HepG2 (cell line): ENCODE measurements around the gene PDGFB. TPM values are rescaled to one million over a fixed set of nuclear protein-coding genes. Genes with fewer than 3 reads are reported as not detected.

ENCODE experiments used
- EP300 ChIP-seq, 3 experiments: sonication (generic) in 1 of 3; formaldehyde crosslinking in 1 of 3; IDR thresholded peaks; 2 replicates each; pipeline versions ENCODE4 v1.5.1 to v1.6.1; 2011 to 2020; ENCODE audit warnings: low read depth in 2 of 3, low read length in 2 of 3, borderline replicate concordance in 1 of 3, improper control_type of control experiment in 1 of 3, mild to moderate bottlenecking in 1 of 3, missing genetic modification reagents in 1 of 3, moderate library complexity in 1 of 3
- ERF ChIP-seq: IDR thresholded peaks from 2 replicates; pipeline ENCODE4 v1.6.1; 2018; ENCODE audit warnings: missing biosample characterization, missing genetic modification reagents
- ETV5 ChIP-seq: IDR thresholded peaks from 2 replicates; pipeline ENCODE4 v1.6.1; 2018; ENCODE audit warnings: missing biosample characterization, missing genetic modification reagents, inconsistent platforms, borderline replicate concordance
- IRF2 ChIP-seq: IDR thresholded peaks from 2 replicates; pipeline ENCODE4 v1.6.1; 2018; ENCODE audit warnings: missing genetic modification reagents, missing compliant biosample characterization
- MEIS1 ChIP-seq: sonication (generic); formaldehyde crosslinking; IDR thresholded peaks from 2 replicates; pipeline ENCODE4 v1.9.0; 2021; ENCODE audit warnings: mild to moderate bottlenecking, missing genetic modification reagents, moderate library complexity, borderline replicate concordance
- NCOA2 ChIP-seq: sonication (generic); formaldehyde crosslinking; IDR thresholded peaks from 2 replicates; pipeline ENCODE4 v1.8.0; 2022; ENCODE audit warnings: inconsistent platforms
- RARA ChIP-seq: IDR thresholded peaks from 2 replicates; pipeline ENCODE4 v1.6.1; 2016; ENCODE audit warnings: missing genetic modification reagents, missing compliant biosample characterization
- SAP130 ChIP-seq: IDR thresholded peaks from 2 replicates; pipeline ENCODE4 v1.6.1; 2016; ENCODE audit warnings: low read depth
- TARDBP ChIP-seq: sonication (generic); formaldehyde crosslinking; IDR thresholded peaks from 2 replicates; pipeline ENCODE4 v1.8.0; 2022; ENCODE audit warnings: mild to moderate bottlenecking, missing genetic modification reagents
- TSC22D2 ChIP-seq: sonication (generic); formaldehyde crosslinking; IDR thresholded peaks from 2 replicates; pipeline ENCODE4 v1.5.1; 2020; ENCODE audit warnings: missing genetic modification reagents, mild to moderate bottlenecking, borderline replicate concordance
- ZNF552 ChIP-seq: sonication (generic); formaldehyde crosslinking; IDR thresholded peaks from 2 replicates; pipeline ENCODE4 v1.9.0; 2022; ENCODE audit warnings: missing genetic modification reagents, mild to moderate bottlenecking, borderline replicate concordance
- ZNF746 ChIP-seq: sonication (generic); formaldehyde crosslinking; IDR thresholded peaks from 2 replicates; pipeline ENCODE4 v1.8.0; 2022; ENCODE audit warnings: mild to moderate bottlenecking, missing genetic modification reagents
- polyA plus RNA-seq, 8 experiments: library from polyadenylated mRNA; depleted of rRNA in 3 of 8; stranded (reverse) in 7 of 8; unstranded in 1 of 8; fragments of >200 nt; fragmentation: Illumina TruSeq in 4 of 8; extraction: Trizol in 4 of 8; gene quantifications; 2 replicates each; pipeline versions ENCODE4 v1.2.1 to v1.2.3, GENCODE V29; 2011 to 2016; ENCODE audit warnings: low read depth in 4 of 8, missing spikeins in 1 of 8, mixed read lengths in 1 of 8; ENCODE audit not compliant: insufficient read depth in 1 of 8
- total RNA-seq, 5 experiments: library from RNA; depleted of rRNA; stranded (reverse); fragments of >200 nt; fragmentation: Illumina TruSeq; extraction: Trizol; gene quantifications; 2 replicates each; pipeline ENCODE4 v1.2.3, GENCODE V29; 2016; ENCODE audit warnings: low read depth in 1 of 5
- TF ChIP-seq, protein P1 (sequence below): IDR thresholded peaks from 2 replicates; pipeline ENCODE4 v1.6.1; 2016; ENCODE audit warnings: missing biosample characterization, missing genetic modification reagents, low read depth
- TF ChIP-seq, protein P2 (sequence below), 2 experiments: fragments of 450-650 bp in 1 of 2; sonication (generic) in 1 of 2; formaldehyde crosslinking in 1 of 2; IDR thresholded peaks; 2 replicates each; pipeline versions ENCODE4 v1.6.1 to v1.8.0; 2016 to 2022; ENCODE audit warnings: antibody characterized with exemption in 1 of 2, mild to moderate bottlenecking in 1 of 2, missing genetic modification reagents in 1 of 2
- TF ChIP-seq, protein P3 (sequence below): sonication (generic); formaldehyde crosslinking; IDR thresholded peaks from 2 replicates; pipeline ENCODE4 v1.4.0; 2020; ENCODE audit warnings: missing genetic modification reagents, borderline replicate concordance

Gene PDGFB
- total and polyA plus RNA-seq, 2 of the 13 experiments (the other 11 are each of a cell fraction or from before 2014, with no cell fraction given) = 1.4 to 10.1 TPM

DNA sequence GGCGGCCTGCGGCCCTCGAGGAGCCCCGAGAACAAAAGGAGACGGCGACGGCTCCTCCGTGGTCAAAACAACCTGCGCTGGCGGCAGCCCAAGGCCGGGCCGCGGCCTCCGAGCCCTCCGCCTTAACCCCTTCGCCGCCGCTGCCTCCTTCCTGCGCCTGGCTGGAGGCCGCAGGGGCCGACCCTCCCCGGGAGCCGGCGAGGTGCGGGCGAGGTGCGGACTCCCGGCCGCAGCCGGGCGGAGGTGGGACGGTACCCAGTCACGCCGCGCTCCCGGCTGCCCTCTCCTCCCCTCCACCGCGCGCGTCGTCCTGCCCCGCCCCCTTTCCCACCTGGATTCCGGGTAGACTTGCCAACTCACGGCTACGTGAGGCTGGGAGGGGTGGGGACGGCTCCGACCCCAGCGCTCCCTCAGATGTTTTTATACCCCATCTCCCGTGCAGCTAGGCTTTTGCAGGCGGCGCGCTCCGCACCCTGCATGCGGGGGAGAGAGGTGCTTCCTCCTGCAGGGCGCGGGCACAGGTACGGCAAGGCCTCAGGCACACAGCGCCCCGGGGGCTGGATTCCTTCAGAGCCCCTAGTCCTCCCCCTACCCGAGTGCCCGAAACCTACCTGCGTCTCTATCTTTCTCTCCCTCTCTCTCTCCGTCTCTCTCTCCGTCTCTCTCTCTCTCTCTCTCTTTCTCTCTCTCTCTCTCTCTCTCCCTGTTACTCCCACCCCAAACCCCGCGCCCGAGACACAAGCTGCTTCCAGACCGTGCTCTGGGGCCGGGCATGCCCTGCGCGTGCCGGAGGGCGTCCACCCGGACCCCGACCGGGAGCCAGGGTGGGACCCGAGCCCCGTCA lies 2.0 kb downstream of the PDGFB start (continued):
- TF ChIP-seq, protein P1, sequence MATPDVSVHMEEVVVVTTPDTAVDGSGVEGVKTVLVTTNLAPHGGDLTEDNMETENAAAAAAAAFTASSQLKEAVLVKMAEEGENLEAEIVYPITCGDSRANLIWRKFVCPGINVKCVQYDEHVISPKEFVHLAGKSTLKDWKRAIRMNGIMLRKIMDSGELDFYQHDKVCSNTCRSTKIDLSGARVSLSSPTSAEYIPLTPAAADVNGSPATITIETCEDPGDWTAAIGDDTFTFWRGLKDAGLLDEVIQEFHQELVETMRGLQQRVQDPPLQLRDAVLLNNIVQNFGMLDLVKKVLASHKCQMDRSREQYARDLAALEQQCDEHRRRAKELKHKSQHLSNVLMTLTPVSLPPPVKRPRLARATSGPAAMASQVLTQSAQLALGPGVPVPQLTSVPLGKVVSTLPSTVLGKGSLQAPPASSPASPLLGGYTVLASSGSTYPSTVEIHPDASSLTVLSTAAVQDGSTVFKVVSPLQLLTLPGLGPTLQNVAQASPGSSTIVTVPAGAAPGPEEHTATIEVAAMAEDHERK (CRISPR knock-in tag) = 0 out of 2 replicates have a peak, but pooled peaks have one; percentile 35
- TF ChIP-seq, protein P2, sequence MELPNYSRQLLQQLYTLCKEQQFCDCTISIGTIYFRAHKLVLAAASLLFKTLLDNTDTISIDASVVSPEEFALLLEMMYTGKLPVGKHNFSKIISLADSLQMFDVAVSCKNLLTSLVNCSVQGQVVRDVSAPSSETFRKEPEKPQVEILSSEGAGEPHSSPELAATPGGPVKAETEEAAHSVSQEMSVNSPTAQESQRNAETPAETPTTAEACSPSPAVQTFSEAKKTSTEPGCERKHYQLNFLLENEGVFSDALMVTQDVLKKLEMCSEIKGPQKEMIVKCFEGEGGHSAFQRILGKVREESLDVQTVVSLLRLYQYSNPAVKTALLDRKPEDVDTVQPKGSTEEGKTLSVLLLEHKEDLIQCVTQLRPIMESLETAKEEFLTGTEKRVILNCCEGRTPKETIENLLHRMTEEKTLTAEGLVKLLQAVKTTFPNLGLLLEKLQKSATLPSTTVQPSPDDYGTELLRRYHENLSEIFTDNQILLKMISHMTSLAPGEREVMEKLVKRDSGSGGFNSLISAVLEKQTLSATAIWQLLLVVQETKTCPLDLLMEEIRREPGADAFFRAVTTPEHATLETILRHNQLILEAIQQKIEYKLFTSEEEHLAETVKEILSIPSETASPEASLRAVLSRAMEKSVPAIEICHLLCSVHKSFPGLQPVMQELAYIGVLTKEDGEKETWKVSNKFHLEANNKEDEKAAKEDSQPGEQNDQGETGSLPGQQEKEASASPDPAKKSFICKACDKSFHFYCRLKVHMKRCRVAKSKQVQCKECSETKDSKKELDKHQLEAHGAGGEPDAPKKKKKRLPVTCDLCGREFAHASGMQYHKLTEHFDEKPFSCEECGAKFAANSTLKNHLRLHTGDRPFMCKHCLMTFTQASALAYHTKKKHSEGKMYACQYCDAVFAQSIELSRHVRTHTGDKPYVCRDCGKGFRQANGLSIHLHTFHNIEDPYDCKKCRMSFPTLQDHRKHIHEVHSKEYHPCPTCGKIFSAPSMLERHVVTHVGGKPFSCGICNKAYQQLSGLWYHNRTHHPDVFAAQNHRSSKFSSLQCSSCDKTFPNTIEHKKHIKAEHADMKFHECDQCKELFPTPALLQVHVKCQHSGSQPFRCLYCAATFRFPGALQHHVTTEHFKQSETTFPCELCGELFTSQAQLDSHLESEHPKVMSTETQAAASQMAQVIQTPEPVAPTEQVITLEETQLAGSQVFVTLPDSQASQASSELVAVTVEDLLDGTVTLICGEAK (IDR thresholded peaks at IDR 0.05) = no peak
- TF ChIP-seq, protein P2 (CRISPR knock-in tag; IDR thresholded peaks at IDR 0.05) = 0 out of 2 replicates have a peak, but pooled peaks have one; percentile 8
- TF ChIP-seq RARA = peak; percentile 59
- TF ChIP-seq, protein P3, sequence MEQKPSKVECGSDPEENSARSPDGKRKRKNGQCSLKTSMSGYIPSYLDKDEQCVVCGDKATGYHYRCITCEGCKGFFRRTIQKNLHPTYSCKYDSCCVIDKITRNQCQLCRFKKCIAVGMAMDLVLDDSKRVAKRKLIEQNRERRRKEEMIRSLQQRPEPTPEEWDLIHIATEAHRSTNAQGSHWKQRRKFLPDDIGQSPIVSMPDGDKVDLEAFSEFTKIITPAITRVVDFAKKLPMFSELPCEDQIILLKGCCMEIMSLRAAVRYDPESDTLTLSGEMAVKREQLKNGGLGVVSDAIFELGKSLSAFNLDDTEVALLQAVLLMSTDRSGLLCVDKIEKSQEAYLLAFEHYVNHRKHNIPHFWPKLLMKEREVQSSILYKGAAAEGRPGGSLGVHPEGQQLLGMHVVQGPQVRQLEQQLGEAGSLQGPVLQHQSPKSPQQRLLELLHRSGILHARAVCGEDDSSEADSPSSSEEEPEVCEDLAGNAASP = peak; percentile 23; the same call in 1 of the 2 replicates
- peak; percentile 73 for TF ChIP-seq ERF (CRISPR knock-in tag)
- 0 out of 2 replicates have a peak, but pooled peaks have one; percentile 29 for TF ChIP-seq ZNF552 (CRISPR knock-in tag)
- no peak for TF ChIP-seq TARDBP
- peak; percentile 29; the same call in 1 of the 2 replicates for TF ChIP-seq ETV5 (CRISPR knock-in tag)
- TF ChIP-seq TSC22D2 (CRISPR knock-in tag) = peak; percentile 48; the same call in 1 of the 2 replicates
- peak; percentile 40; the same call in 1 of the 2 replicates for TF ChIP-seq MEIS1 (CRISPR knock-in tag)
- TF ChIP-seq IRF2 (CRISPR knock-in tag) = peak; percentile 33; the same call in 1 of the 2 replicates
- peak; percentile 27 for TF ChIP-seq NCOA2 (CRISPR knock-in tag)
- TF ChIP-seq SAP130 = peak; percentile 83
- peak in 1 of 2 experiments; percentile 18; a peak in 1 of 4 replicates for TF ChIP-seq EP300 (IDR thresholded peaks at IDR 0.05; ENCODE audit: low read depth in 2 of 2, low read length in 2 of 2)
- no peak for TF ChIP-seq EP300 (CRISPR knock-in tag; IDR thresholded peaks at IDR 0.05; ENCODE audit: borderline replicate concordance)
- TF ChIP-seq ZNF746 (CRISPR knock-in tag) = 0 out of 2 replicates have a peak, but pooled peaks have one; percentile 27
